ENCODE data around the gene SCN3A. TPM values are rescaled to one million over a fixed set of nuclear protein-coding genes. Genes with fewer than 3 reads are reported as not detected.

The SCN3A gene
- total and polyA plus RNA-seq, 10 of the 15 experiments (the other 5 are each of a cell fraction or from before 2014, with no cell fraction given), result 0.04 to 0.34 (median 0.06) TPM; not detected in 3

GRCh38 chr2:165074323-165074722 is 129.5 kb downstream of the SCN3A start:
- H3K27ac ChIP-seq (ENCODE audit: control insufficient read depth, insufficient read depth), result no peak overlapping the region
- no peaks in the 10 kb centered on the region; the same call in 2 of the 3 replicates for H3K9me3 ChIP-seq (replicated peaks; ENCODE audit: control insufficient read depth, insufficient read depth, low read length)
- ATAC-seq, result no peak
- ChIA-PET SMC1A (ENCODE audit: uncharacterized antibody, unreplicated experiment) (no interaction called here), POLR2A (no interaction called here), RAD21 (ENCODE audit: unreplicated experiment) (no interaction called here), CTCF (no interaction called here)
- H3K79me2 ChIP-seq (ENCODE audit: control insufficient read depth, insufficient read depth, low read length), result no peaks in the 10 kb centered on the region
- intact Hi-C loops (cut with micrococcal nuclease; ENCODE audit: unreplicated experiment), result no loop called here
- WGBS (ENCODE audit: insufficient coverage, insufficient replicate concordance, low lambda C conversion rate, missing lambda C conversion rate), result 19% methylated on average over 3 of the region's 3 CpGs
- no peaks in the 10 kb centered on the region for H3K36me3 ChIP-seq (ENCODE audit: control insufficient read depth in 2 of 2, insufficient read depth in 2 of 2, low read length in 1 of 2)
- no peaks in the 10 kb centered on the region for H3K4me1 ChIP-seq (ENCODE audit: control insufficient read depth, insufficient read depth, low read length)
- H2AFZ ChIP-seq (ENCODE audit: control insufficient read depth, low read depth, low read length), result no peak overlapping the region
- in situ Hi-C loops (cut with MboI), result no loop called here
- BruUV-seq (replicated peaks), result no TSS peak
- no peak overlapping the region for H3K9ac ChIP-seq (ENCODE audit: control insufficient read depth, insufficient read depth, low read length)
- no peak for FAIRE-seq
- H3K4me3 ChIP-seq, result no peak overlapping the region
- no peak for DNase-seq (ENCODE audit: low read depth, low spot score)
- no peaks in the 10 kb centered on the region for H4K20me1 ChIP-seq (ENCODE audit: control insufficient read depth, insufficient read depth)
- TF ChIP-seq CEBPB (IDR thresholded peaks at IDR 0.05; ENCODE audit: borderline replicate concordance in 1 of 2, low read depth in 2 of 2, low read length in 2 of 2) (no peak), MTA3 (IDR thresholded peaks at IDR 0.05; ENCODE audit: borderline replicate concordance, low read length) (no peak), LARP7 (IDR thresholded peaks at IDR 0.05) (no peak), TCF7 (IDR thresholded peaks at IDR 0.05; ENCODE audit: borderline replicate concordance) (no peak), RELA (IDR thresholded peaks at IDR 0.05; ENCODE audit: borderline replicate concordance, partially characterized antibody) (no peak), MXI1 (IDR thresholded peaks at IDR 0.05; ENCODE audit: low read depth, low read length) (no peak), HDAC2 (IDR thresholded peaks at IDR 0.05) (no peak), IRF4 (IDR thresholded peaks at IDR 0.05; ENCODE audit: low read depth, low read length) (no peak), ZBTB33 (IDR thresholded peaks at IDR 0.05) (no peak), ZNF622 (IDR thresholded peaks at IDR 0.05) (no peak), PML (IDR thresholded peaks at IDR 0.05; ENCODE audit: low read length) (no peak), SREBF2 (IDR thresholded peaks at IDR 0.05; ENCODE audit: low read length) (no peak), RFX5 (IDR thresholded peaks at IDR 0.05; ENCODE audit: low read depth, low read length) (no peak), JUND (IDR thresholded peaks at IDR 0.05; ENCODE audit: low read depth, low read length) (no peak)
- H3K27me3 ChIP-seq (replicated peaks in 1 of 2; ENCODE audit: control insufficient read depth in 2 of 2, insufficient read depth in 2 of 2, low read length in 1 of 2), result no peaks in the 10 kb centered on the region
- H3K4me2 ChIP-seq (ENCODE audit: control insufficient read depth, insufficient read depth), result no peak overlapping the region
